DOHH2 (cell line): ENCODE results near the gene PPP1R2B.

Source experiments
- CTCF ChIP-seq: fragments of 200-600 bp; sonication (generic); IDR thresholded peaks from one replicate; pipeline ENCODE4 v1.5.1; 2014; ENCODE audit warnings: antibody characterized with exemption, mild to moderate bottlenecking, low read depth, low read length; ENCODE audit not compliant: poor library complexity, severe bottlenecking
- EZH2phosphoT487 ChIP-seq: fragments of 200-600 bp; sonication (generic); IDR thresholded peaks from 2 replicates; pipeline ENCODE4 v1.6.1; 2017; ENCODE audit warnings: borderline replicate concordance, mild to moderate bottlenecking, antibody characterized with exemption, low read length, moderate library complexity, mixed read lengths

DNA sequence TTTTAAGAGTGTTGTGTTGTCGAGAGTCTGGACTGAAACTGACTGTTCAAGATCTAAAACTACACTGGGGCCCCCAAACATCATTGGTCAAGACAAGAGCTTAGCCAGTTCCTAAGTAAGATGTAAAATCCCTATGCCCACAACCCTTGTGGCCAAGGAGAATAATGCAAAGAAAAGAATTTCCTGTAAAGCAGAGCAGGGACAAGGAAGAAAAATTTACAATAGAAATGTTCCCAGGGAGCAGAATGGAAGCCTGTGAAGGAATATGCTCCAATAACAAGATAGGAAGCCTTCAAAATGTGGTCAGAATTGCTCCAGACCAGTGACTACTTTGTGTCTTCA, 20.4 kb downstream of the PPP1R2B start:
- TF ChIP-seq CTCF (no peak), EZH2phosphoT487 (no peak)
